Calu3 (cell line): ENCODE results near the gene PARPBP. TPM values are rescaled to one million over a fixed set of nuclear protein-coding genes. Genes with fewer than 3 reads are reported as not detected.

Experiments used
- BruUV-seq: library from RNA; stranded (reverse); fragments of 400-500 nt; replicated peaks from 2 replicates; lab custom pipeline; 2021; lab: Mats Ljungman, UMichigan
- CTCF ChIA-PET: fragments of 300-600 bp; sonication (Branson Sonifier 250); formaldehyde crosslinking; loops from one replicate; lab custom pipeline; 2022; ENCODE audit warnings: antibody characterized with exemption; lab: Charles Lee
- DNase-seq: peaks from one replicate; pipeline ENCODE4 v3.0.0; 2022
- H3K27ac Mint-ChIP-seq: one replicate; pipeline ENCODE4 v1.8.0; 2022; ENCODE audit warnings: mixed read lengths; ENCODE audit not compliant: unreplicated experiment
- H3K27me3 Mint-ChIP-seq: one replicate; pipeline ENCODE4 v1.8.0; 2022; ENCODE audit warnings: mixed read lengths; ENCODE audit not compliant: unreplicated experiment
- H3K36me3 Mint-ChIP-seq: one replicate; pipeline ENCODE4 v1.8.0; 2022; ENCODE audit warnings: mild to moderate bottlenecking, moderate library complexity, mixed read lengths; ENCODE audit not compliant: insufficient read depth, unreplicated experiment
- H3K4me1 Mint-ChIP-seq: one replicate; pipeline ENCODE4 v1.8.0; 2022; ENCODE audit warnings: mild to moderate bottlenecking, low read depth, mixed read lengths; ENCODE audit not compliant: unreplicated experiment
- H3K4me3 Mint-ChIP-seq: one replicate; pipeline ENCODE4 v1.8.0; 2022; ENCODE audit warnings: mild to moderate bottlenecking, low read depth, moderate library complexity, mixed read lengths; ENCODE audit not compliant: unreplicated experiment
- H3K9me3 Mint-ChIP-seq: one replicate; pipeline ENCODE4 v1.8.0; 2022; ENCODE audit warnings: low read depth, mixed read lengths; ENCODE audit not compliant: unreplicated experiment
- intact Hi-C: fragments of 100-400 bp; cut with micrococcal nuclease; formaldehyde crosslinking; loops from one replicate; pipeline ENCODE4 v1.10.0; 2022; ENCODE audit not compliant: unreplicated experiment
- total RNA-seq: library from RNA; stranded (reverse); gene quantifications from 2 replicates; pipeline ENCODE4 v1.2.3, GENCODE V29; 2022
- TF ChIP-seq, protein P1 (sequence below): fragments of 200-600 bp; IDR thresholded peaks from one replicate; pipeline ENCODE4 v1.8.0; 2022; ENCODE audit warnings: antibody characterized with exemption; ENCODE audit not compliant: unreplicated experiment

Gene PARPBP
- total RNA-seq, 1 experiment from 2014 or later, result 38.0 TPM

DNA sequence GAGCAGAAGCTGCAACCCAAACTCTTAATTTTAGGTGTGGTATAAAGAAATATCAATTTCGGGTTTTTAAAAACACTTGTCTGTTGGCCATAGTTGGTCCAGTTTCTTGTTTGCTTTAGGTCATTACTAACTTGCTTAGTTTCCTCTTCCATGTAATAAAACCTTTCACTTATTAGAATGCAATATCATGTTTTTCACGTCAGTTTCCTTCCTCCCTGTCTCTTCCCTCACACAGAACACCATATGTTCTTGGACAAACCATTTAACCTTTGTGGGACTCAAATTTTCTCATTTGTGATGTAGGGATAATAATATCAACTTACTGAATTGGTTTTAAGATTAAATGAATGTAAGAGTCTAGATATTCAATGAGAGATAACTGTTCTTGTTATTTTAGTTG lies 54.8 kb downstream of the PARPBP start:
- Mint-ChIP-seq H3K36me3 (no peaks in the 10 kb centered on the region), H3K4me1 (peaks cover 7% of the 10 kb centered on the region), H3K27me3 (no peaks in the 10 kb centered on the region), H3K9me3 (no peaks in the 10 kb centered on the region), H3K4me3 (no peak overlapping the region), H3K27ac (no peak overlapping the region)
- CTCF ChIA-PET, result no interaction called here
- TF ChIP-seq, protein P1, sequence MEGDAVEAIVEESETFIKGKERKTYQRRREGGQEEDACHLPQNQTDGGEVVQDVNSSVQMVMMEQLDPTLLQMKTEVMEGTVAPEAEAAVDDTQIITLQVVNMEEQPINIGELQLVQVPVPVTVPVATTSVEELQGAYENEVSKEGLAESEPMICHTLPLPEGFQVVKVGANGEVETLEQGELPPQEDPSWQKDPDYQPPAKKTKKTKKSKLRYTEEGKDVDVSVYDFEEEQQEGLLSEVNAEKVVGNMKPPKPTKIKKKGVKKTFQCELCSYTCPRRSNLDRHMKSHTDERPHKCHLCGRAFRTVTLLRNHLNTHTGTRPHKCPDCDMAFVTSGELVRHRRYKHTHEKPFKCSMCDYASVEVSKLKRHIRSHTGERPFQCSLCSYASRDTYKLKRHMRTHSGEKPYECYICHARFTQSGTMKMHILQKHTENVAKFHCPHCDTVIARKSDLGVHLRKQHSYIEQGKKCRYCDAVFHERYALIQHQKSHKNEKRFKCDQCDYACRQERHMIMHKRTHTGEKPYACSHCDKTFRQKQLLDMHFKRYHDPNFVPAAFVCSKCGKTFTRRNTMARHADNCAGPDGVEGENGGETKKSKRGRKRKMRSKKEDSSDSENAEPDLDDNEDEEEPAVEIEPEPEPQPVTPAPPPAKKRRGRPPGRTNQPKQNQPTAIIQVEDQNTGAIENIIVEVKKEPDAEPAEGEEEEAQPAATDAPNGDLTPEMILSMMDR, result no peak
- intact Hi-C loops, result loop anchor here (5.0 kb wide), 1 partner anchor 638 kb away; no protein-coding TSS in a partner anchor
- BruUV-seq, result no TSS peak
- no peak for DNase-seq

DNA sequence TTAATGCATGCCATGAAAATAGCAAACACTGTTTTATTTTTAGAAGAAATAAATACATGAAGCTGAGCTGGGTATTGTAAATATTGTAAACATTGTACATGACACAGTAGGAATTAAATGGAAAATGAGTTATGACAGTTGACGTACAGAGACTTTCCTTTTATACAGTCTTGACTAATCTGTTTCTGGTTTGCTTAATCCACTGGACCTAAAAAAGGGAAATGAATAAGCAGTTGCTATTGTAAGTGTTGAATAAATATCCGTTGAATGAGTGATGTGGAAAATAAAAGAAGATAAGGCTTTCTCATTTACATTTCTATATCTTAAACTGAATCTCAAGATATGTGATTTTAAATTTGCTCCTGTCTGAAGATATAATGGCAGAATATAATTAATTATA lies 62.7 kb downstream of the PARPBP start:
- Mint-ChIP-seq H3K4me1 (no peaks in the 10 kb centered on the region), H3K36me3 (no peaks in the 10 kb centered on the region), H3K4me3 (no peak overlapping the region), H3K27me3 (no peaks in the 10 kb centered on the region), H3K9me3 (no peaks in the 10 kb centered on the region), H3K27ac (no peak overlapping the region)
- BruUV-seq, result no TSS peak
- TF ChIP-seq, protein P1, result no peak
- no peak for DNase-seq
- intact Hi-C loops, result no loop called here
- CTCF ChIA-PET, result no interaction called here

DNA sequence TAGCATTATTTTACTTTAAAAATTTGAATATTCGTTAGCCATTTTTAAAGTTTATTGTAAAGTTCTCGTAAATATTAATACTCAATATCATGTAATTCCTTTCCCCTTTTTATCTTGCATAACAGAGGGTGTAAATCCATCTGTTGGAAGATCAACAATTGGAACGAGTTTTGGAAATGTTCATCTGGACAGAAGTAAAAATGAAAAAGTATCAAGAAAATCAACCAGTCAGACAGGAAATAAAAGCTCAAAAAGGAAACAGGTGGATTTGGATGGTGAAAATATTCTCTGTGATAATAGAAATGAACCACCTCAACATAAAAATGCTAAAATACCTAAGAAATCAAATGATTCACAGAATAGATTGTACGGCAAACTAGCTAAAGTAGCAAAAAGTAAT lies 75.8 kb downstream of the PARPBP start:
- Mint-ChIP-seq H3K9me3 (no peaks in the 10 kb centered on the region), H3K36me3 (no peaks in the 10 kb centered on the region), H3K4me3 (no peak overlapping the region), H3K4me1 (no peaks in the 10 kb centered on the region), H3K27ac (no peak overlapping the region), H3K27me3 (no peaks in the 10 kb centered on the region)
- no TSS peak for BruUV-seq
- CTCF ChIA-PET, result no interaction called here
- intact Hi-C loops, result no loop called here
- TF ChIP-seq, protein P1, result no peak
- DNase-seq, result no peak

GRCh38 chr12:102197789-102198188 lies 77.8 kb downstream of the PARPBP start, which contains the start of gene PMCH:
Gene PMCH, minus strand, starts transcription at chr12:102197833. Its CDS starts 63 bp downstream, at chr12:102197770.
- H3K9me3 Mint-ChIP-seq, result no peaks in the 10 kb centered on the region
- no peak within 1 kb of the TSS for H3K27ac Mint-ChIP-seq
- TF ChIP-seq, protein P1, result no peak
- H3K4me1 Mint-ChIP-seq, result no peaks in the 10 kb centered on the region
- no peak within 1 kb of the TSS for H3K4me3 Mint-ChIP-seq
- DNase-seq, result no peak
- CTCF ChIA-PET, result no interaction called here
- no peaks in the 10 kb centered on the region for H3K27me3 Mint-ChIP-seq
- no TSS peak for BruUV-seq
- H3K36me3 Mint-ChIP-seq, result no peaks in the 10 kb centered on the region
- intact Hi-C loops, result no loop called here
